Gastroesophageal sphincter (tissue), 3 donors: ENCODE measurements around the gene GNG12.

Experiments used
- EP300 ChIP-seq: sonication (generic); formaldehyde crosslinking; IDR thresholded peaks from one replicate; pipeline ENCODE4 v1.6.1; 2017; ENCODE audit warnings: antibody characterized with exemption, mild to moderate bottlenecking
- POLR2A ChIP-seq, 2 donors: fragments of 450-650 bp; IDR thresholded peaks; one replicate each; pipeline ENCODE4 v1.6.1; 2017; ENCODE audit warnings: antibody characterized with exemption in 2 of 2, mild to moderate bottlenecking in 2 of 2, moderate library complexity in 1 of 2
- TF ChIP-seq, protein P1 (sequence below), 4 experiments: fragments of 200-600 bp in 2 of 4; fragments of 450-650 bp in 2 of 4; sonication (generic) in 1 of 4; IDR thresholded peaks; one replicate each; pipeline ENCODE4 v1.5.1; 2017 to 2019; ENCODE audit warnings: antibody characterized with exemption in 4 of 4, mild to moderate bottlenecking in 2 of 4, moderate library complexity in 2 of 4

- TF ChIP-seq POLR2A (IDR thresholded peaks at IDR 0.05) (no peak), EP300 (no peak)
- TF ChIP-seq, protein P1, sequence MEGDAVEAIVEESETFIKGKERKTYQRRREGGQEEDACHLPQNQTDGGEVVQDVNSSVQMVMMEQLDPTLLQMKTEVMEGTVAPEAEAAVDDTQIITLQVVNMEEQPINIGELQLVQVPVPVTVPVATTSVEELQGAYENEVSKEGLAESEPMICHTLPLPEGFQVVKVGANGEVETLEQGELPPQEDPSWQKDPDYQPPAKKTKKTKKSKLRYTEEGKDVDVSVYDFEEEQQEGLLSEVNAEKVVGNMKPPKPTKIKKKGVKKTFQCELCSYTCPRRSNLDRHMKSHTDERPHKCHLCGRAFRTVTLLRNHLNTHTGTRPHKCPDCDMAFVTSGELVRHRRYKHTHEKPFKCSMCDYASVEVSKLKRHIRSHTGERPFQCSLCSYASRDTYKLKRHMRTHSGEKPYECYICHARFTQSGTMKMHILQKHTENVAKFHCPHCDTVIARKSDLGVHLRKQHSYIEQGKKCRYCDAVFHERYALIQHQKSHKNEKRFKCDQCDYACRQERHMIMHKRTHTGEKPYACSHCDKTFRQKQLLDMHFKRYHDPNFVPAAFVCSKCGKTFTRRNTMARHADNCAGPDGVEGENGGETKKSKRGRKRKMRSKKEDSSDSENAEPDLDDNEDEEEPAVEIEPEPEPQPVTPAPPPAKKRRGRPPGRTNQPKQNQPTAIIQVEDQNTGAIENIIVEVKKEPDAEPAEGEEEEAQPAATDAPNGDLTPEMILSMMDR (IDR thresholded peaks at IDR 0.05) = no peak
Measured at GRCh38 chr1:67715819-67716218, 117.4 kb downstream of the GNG12 start.
